HepG2 (cell line): ENCODE data around the gene TBCE. TPM values are rescaled to one million over a fixed set of nuclear protein-coding genes. Genes with fewer than 3 reads are reported as not detected.

Experiments
- EEA1 ChIP-seq: sonication (generic); formaldehyde crosslinking; IDR thresholded peaks from 2 replicates; pipeline ENCODE4 v1.5.1; 2020; ENCODE audit warnings: mild to moderate bottlenecking, missing genetic modification reagents, borderline replicate concordance
- KDM3A ChIP-seq: IDR thresholded peaks from 2 replicates; pipeline ENCODE4 v1.6.1; 2018; ENCODE audit warnings: low read depth, missing compliant biosample characterization
- NFE2L1 ChIP-seq: sonication (generic); formaldehyde crosslinking; IDR thresholded peaks from 2 replicates; pipeline ENCODE4 v1.4.0; 2020; ENCODE audit warnings: missing genetic modification reagents, mild to moderate bottlenecking, borderline replicate concordance
- NFE2L2 ChIP-seq: fragments of 150-350 bp; IDR thresholded peaks from 2 replicates; pipeline ENCODE4 v1.6.1; 2014; ENCODE audit warnings: low read length
- NFKBIZ ChIP-seq: IDR thresholded peaks from 2 replicates; pipeline ENCODE4 v1.6.1; 2018; ENCODE audit warnings: missing genetic modification reagents, missing compliant biosample characterization
- NFYC ChIP-seq: IDR thresholded peaks from 2 replicates; pipeline ENCODE4 v1.6.1; 2016; ENCODE audit warnings: missing genetic modification reagents, missing compliant biosample characterization
- PCBP1 ChIP-seq: fragments of 200-400 bp; formaldehyde crosslinking; IDR thresholded peaks from 2 replicates; pipeline ENCODE4 v1.6.1; 2017; ENCODE audit warnings: mild to moderate bottlenecking, low read depth, low read length, borderline replicate concordance
- SIN3B ChIP-seq: fragments of 150-350 bp; IDR thresholded peaks from 2 replicates; pipeline ENCODE4 v1.6.1; 2014; ENCODE audit warnings: low read length
- SP1 ChIP-seq, 2 experiments: fragments of 450-650 bp in 1 of 2; sonication (generic) in 1 of 2; formaldehyde crosslinking in 1 of 2; IDR thresholded peaks; 2 replicates each; pipeline versions ENCODE4 v1.4.0 to v1.6.1; 2016 to 2020; ENCODE audit warnings: missing genetic modification reagents in 1 of 2
- TBX2 ChIP-seq: sonication (generic); formaldehyde crosslinking; IDR thresholded peaks from 2 replicates; pipeline ENCODE4 v1.5.0; 2020; ENCODE audit warnings: missing genetic modification reagents, mild to moderate bottlenecking, borderline replicate concordance
- TBX3 ChIP-seq: fragments of 450-650 bp; IDR thresholded peaks from 2 replicates; pipeline ENCODE4 v1.6.1; 2017; ENCODE audit warnings: antibody characterized with exemption, mild to moderate bottlenecking, inconsistent platforms, borderline replicate concordance
- ZFX ChIP-seq: sonication (generic); formaldehyde crosslinking; IDR thresholded peaks from 2 replicates; pipeline ENCODE4 v1.4.0; 2020; ENCODE audit warnings: mild to moderate bottlenecking, low read depth, missing genetic modification reagents, moderate library complexity
- ZNF17 ChIP-seq: sonication (generic); formaldehyde crosslinking; IDR thresholded peaks from 2 replicates; pipeline ENCODE4 v1.5.0; 2020; ENCODE audit warnings: mild to moderate bottlenecking, missing genetic modification reagents
- ZNF207 ChIP-seq: fragments of 450-650 bp; IDR thresholded peaks from 2 replicates; pipeline ENCODE4 v1.6.1; 2016; ENCODE audit warnings: antibody characterized with exemption, borderline replicate concordance
- ZNF317 ChIP-seq: sonication (generic); formaldehyde crosslinking; IDR thresholded peaks from 2 replicates; pipeline ENCODE4 v1.5.0; 2020; ENCODE audit warnings: mild to moderate bottlenecking, missing genetic modification reagents
- ZNF367 ChIP-seq: sonication (generic); formaldehyde crosslinking; IDR thresholded peaks from 2 replicates; pipeline ENCODE4 v1.4.0; 2020; ENCODE audit warnings: missing genetic modification reagents, borderline replicate concordance
- ZNF792 ChIP-seq: IDR thresholded peaks from 2 replicates; pipeline ENCODE4 v1.6.1; 2016
- polyA plus RNA-seq, 8 experiments: library from polyadenylated mRNA; depleted of rRNA in 3 of 8; stranded (reverse) in 7 of 8; unstranded in 1 of 8; fragments of >200 nt; fragmentation: Illumina TruSeq in 4 of 8; extraction: Trizol in 4 of 8; gene quantifications; 2 replicates each; pipeline versions ENCODE4 v1.2.1 to v1.2.3, GENCODE V29; 2011 to 2016; ENCODE audit warnings: low read depth in 4 of 8, missing spikeins in 1 of 8, mixed read lengths in 1 of 8; ENCODE audit not compliant: insufficient read depth in 1 of 8
- total RNA-seq, 5 experiments: library from RNA; depleted of rRNA; stranded (reverse); fragments of >200 nt; fragmentation: Illumina TruSeq; extraction: Trizol; gene quantifications; 2 replicates each; pipeline ENCODE4 v1.2.3, GENCODE V29; 2016; ENCODE audit warnings: low read depth in 1 of 5
- TF ChIP-seq, protein P1 (sequence below): sonication (generic); formaldehyde crosslinking; IDR thresholded peaks from 2 replicates; pipeline ENCODE4 v1.4.0; 2020; ENCODE audit warnings: missing genetic modification reagents, borderline replicate concordance
- TF ChIP-seq, protein P2 (sequence below): fragments of 450-650 bp; IDR thresholded peaks from 2 replicates; pipeline ENCODE4 v1.6.1; 2016
- TF ChIP-seq, protein P3 (sequence below): sonication (generic); formaldehyde crosslinking; IDR thresholded peaks from 2 replicates; pipeline ENCODE4 v1.9.0; 2022; ENCODE audit warnings: missing genetic modification reagents, mild to moderate bottlenecking, borderline replicate concordance
- TF ChIP-seq, protein P4 (sequence below): sonication (generic); IDR thresholded peaks from 2 replicates; pipeline ENCODE4 v1.6.1; 2016; ENCODE audit warnings: low read depth, borderline replicate concordance

Gene TBCE
- total and polyA plus RNA-seq, 2 of the 13 experiments (the other 11 are each of a cell fraction or from before 2014, with no cell fraction given) = 25.6 to 31.1 TPM

DNA sequence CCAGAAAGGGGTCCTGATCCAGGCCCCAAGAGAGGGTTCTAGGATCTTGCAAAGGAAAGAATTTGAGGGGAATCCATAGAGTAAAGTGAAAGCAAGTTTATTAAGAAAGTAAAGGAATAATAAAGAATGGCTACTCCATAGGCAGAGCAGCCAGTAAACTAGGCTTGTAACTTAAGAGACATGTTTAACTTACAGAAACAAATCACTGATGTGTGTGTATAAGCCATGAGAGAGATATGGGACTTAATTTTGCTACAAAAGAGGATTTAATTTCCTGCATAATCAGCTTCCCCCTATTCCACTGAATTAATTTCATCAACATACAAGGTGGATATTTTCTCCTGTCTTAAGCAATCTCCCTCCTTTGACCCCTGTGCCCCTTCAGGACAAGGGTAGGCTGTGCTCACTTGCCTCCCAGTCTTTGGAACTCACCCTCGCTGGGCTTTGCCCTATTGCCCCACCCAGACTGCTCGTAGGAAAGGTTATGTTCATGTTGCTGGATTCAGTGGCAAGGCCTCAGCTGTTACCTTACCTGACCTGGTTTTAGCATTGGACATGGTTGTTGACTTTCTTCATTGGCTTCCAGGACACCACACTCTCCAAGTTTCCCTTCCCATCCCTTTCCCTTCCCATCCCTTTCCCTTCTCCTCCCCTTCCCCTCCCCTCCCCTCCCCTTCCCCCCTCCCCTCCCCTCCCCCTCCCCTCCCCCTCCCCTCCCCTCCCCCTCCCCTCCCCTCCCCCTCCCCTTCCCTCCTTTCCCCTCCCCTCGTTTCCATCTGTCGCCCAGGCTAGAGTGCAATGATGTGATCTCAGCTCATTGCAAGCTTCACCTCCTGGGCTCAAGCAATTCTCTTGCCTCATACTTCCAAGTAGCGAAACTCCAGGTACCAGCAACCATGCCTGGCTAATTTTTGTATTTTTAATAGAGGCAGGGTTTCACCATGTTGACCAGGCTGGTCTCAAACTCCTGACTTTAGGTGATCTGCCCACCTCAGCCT is 44.6 kb downstream of the TBCE start (continued):
- TF ChIP-seq NFE2L1 (CRISPR knock-in tag) (no peak), NFYC (CRISPR knock-in tag) (no peak), EEA1 (no peak), SP1 (IDR thresholded peaks at IDR 0.05) (no peak), SP1 (CRISPR knock-in tag; IDR thresholded peaks at IDR 0.05) (no peak), KDM3A (CRISPR knock-in tag) (no peak), PCBP1 (peak; percentile 97), TBX2 (CRISPR knock-in tag) (peak; percentile 41; the same call in 1 of the 2 replicates), ZNF792 (CRISPR knock-in tag) (no peak; the same call in 1 of the 2 replicates), TBX3 (no peak), ZNF367 (CRISPR knock-in tag) (no peak), NFKBIZ (no peak), ZNF207 (no peak), NFE2L2 (no peak), ZNF317 (CRISPR knock-in tag) (no peak), ZNF17 (CRISPR knock-in tag) (peak; percentile 95), SIN3B (no peak), ZFX (CRISPR knock-in tag) (peak; percentile 73)
- TF ChIP-seq, protein P1, sequence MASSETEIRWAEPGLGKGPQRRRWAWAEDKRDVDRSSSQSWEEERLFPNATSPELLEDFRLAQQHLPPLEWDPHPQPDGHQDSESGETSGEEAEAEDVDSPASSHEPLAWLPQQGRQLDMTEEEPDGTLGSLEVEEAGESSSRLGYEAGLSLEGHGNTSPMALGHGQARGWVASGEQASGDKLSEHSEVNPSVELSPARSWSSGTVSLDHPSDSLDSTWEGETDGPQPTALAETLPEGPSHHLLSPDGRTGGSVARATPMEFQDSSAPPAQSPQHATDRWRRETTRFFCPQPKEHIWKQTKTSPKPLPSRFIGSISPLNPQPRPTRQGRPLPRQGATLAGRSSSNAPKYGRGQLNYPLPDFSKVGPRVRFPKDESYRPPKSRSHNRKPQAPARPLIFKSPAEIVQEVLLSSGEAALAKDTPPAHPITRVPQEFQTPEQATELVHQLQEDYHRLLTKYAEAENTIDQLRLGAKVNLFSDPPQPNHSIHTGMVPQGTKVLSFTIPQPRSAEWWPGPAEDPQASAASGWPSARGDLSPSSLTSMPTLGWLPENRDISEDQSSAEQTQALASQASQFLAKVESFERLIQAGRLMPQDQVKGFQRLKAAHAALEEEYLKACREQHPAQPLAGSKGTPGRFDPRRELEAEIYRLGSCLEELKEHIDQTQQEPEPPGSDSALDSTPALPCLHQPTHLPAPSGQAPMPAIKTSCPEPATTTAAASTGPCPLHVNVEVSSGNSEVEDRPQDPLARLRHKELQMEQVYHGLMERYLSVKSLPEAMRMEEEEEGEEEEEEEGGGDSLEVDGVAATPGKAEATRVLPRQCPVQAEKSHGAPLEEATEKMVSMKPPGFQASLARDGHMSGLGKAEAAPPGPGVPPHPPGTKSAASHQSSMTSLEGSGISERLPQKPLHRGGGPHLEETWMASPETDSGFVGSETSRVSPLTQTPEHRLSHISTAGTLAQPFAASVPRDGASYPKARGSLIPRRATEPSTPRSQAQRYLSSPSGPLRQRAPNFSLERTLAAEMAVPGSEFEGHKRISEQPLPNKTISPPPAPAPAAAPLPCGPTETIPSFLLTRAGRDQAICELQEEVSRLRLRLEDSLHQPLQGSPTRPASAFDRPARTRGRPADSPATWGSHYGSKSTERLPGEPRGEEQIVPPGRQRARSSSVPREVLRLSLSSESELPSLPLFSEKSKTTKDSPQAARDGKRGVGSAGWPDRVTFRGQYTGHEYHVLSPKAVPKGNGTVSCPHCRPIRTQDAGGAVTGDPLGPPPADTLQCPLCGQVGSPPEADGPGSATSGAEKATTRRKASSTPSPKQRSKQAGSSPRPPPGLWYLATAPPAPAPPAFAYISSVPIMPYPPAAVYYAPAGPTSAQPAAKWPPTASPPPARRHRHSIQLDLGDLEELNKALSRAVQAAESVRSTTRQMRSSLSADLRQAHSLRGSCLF (CRISPR knock-in tag) = no peak
- TF ChIP-seq, protein P2, sequence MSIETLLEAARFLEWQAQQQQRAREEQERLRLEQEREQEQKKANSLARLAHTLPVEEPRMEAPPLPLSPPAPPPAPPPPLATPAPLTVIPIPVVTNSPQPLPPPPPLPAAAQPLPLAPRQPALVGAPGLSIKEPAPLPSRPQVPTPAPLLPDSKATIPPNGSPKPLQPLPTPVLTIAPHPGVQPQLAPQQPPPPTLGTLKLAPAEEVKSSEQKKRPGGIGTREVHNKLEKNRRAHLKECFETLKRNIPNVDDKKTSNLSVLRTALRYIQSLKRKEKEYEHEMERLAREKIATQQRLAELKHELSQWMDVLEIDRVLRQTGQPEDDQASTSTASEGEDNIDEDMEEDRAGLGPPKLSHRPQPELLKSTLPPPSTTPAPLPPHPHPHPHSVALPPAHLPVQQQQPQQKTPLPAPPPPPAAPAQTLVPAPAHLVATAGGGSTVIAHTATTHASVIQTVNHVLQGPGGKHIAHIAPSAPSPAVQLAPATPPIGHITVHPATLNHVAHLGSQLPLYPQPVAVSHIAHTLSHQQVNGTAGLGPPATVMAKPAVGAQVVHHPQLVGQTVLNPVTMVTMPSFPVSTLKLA = no peak
- TF ChIP-seq, protein P3, sequence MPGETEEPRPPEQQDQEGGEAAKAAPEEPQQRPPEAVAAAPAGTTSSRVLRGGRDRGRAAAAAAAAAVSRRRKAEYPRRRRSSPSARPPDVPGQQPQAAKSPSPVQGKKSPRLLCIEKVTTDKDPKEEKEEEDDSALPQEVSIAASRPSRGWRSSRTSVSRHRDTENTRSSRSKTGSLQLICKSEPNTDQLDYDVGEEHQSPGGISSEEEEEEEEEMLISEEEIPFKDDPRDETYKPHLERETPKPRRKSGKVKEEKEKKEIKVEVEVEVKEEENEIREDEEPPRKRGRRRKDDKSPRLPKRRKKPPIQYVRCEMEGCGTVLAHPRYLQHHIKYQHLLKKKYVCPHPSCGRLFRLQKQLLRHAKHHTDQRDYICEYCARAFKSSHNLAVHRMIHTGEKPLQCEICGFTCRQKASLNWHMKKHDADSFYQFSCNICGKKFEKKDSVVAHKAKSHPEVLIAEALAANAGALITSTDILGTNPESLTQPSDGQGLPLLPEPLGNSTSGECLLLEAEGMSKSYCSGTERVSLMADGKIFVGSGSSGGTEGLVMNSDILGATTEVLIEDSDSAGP (CRISPR knock-in tag) = no peak
- TF ChIP-seq, protein P4, sequence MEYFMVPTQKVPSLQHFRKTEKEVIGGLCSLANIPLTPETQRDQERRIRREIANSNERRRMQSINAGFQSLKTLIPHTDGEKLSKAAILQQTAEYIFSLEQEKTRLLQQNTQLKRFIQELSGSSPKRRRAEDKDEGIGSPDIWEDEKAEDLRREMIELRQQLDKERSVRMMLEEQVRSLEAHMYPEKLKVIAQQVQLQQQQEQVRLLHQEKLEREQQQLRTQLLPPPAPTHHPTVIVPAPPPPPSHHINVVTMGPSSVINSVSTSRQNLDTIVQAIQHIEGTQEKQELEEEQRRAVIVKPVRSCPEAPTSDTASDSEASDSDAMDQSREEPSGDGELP = peak; percentile 77
